ENCODE results near the gene MAST1.
"Not testable (repeated sequence)": the region's sequence is repeated elsewhere in the genome, so short reads cannot be mapped to it uniquely, and the experiment has no call there.

MAST1 gene

GRCh38 chr19:12884926-12885748 lies 46.8 kb downstream of the MAST1 start:
- Histone ChIP-seq H3K4me1 (ENCODE audit: insufficient read depth, low read length) (no peaks in the 10 kb centered on the region), H3K36me3 (ENCODE audit: insufficient read depth, low read length) (no peaks in the 10 kb centered on the region), H3K9me3 (ENCODE audit: control insufficient read depth, insufficient read depth, low read length) (peaks cover 4% of the 10 kb centered on the region; the same call in 1 of the 2 replicates), H3K9ac (ENCODE audit: low read depth, low read length) (peak overlapping the region; percentile 70)

DNA sequence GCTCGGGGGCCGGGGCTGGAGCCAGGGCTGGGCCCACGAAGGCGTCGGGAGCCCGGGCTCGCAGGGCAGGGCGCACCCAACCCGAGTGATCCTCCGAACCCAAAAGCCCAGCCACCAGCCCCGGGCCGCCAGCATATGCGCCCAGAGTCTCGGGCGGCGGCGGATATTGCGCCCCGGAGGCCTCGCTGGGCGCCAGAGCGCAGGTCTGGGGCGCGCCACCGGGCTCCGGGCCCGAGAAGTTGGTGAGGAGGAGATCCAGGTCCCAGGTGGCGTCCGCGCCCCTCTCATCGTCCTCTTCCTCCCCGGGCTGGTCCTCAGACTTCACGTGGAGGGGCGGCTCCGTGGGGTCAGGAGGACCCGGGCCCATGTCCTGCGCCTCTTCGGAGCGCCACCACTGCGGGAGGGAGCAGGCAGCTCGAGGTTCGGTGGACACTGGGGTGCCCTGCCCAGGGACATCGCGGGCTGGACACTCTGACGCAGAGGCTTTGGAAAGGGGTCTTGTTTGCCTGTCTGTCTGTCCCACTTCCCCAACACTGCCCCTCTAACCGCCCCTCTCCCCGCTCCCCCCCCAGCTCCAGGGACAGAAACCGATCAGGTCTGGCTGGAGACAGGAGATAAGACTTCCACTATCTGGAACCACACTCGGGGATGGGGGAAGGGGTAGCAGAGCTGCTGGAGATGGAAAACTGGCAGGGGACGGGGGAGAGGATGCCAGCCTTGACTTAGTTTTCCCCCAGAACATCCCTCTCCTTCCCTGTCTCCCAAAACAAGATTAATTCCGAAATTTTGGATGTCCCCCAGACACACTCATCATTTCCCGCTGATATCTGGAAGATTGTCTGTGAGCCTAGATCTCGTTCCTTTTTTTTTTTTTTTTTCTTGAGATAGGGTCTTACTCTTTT lies 47.7 kb downstream of the MAST1 start:
- Histone ChIP-seq H3K4me1 (ENCODE audit: insufficient read depth, low read length) (no peaks in the 10 kb centered on the region), H3K9me3 (ENCODE audit: control insufficient read depth, insufficient read depth, low read length) (peaks cover 4% of the 10 kb centered on the region; the same call in 1 of the 2 replicates), H3K36me3 (ENCODE audit: insufficient read depth, low read length) (no peaks in the 10 kb centered on the region), H3K9ac (ENCODE audit: low read depth, low read length) (peak overlapping the region; percentile 70)

- peaks cover 4% of the 10 kb centered on the region; the same call in 1 of the 2 replicates for H3K9me3 ChIP-seq (ENCODE audit: control insufficient read depth, insufficient read depth, low read length)
- no peak overlapping the region for H3K9ac ChIP-seq (ENCODE audit: low read depth, low read length)
- H3K36me3 ChIP-seq (ENCODE audit: insufficient read depth, low read length) = no peaks in the 10 kb centered on the region
- H3K4me1 ChIP-seq (ENCODE audit: insufficient read depth, low read length) = no peaks in the 10 kb centered on the region
Measured at GRCh38 chr19:12886651-12886968, 48.3 kb downstream of the MAST1 start.

DNA sequence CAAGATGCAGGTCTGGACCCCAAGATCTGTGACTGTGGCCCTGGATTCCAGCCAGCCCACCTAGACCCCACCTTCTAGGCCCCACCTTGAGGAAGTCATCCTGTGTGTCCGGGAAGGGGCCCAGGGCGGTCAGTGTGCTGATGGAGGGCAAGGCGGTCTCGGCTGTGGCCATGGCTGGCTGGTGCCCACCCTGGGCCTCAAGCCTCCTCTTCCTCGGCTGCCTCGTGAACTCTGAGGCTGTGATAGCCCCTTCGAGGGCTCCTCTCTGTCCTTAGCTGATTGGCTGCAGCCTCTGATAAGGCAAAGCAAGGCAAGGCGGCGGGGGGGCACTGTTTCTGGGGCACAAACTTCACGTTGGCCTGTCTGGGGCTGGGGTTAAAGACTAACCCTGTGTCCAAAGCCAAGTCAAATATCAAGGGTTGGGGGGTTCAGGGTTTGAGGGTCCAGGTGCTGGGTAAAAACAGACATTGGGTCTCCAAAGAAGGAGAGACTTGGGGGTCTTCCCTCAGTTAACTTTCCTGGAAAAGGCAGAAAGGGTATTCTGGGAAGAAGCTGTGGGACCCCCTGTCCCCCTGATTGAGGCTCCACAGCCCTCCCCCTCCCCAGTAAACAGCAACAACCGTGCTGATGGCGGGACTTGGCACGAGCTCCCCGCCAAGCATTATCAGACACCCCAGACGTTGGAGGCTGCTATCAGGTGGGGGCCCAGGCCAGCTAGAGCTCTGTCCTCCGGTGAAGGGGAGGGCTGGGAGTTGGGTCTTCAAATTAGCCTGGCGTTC lies 48.8 kb downstream of the MAST1 start, which contains the start of gene KLF1:
Gene KLF1 (minus strand): TSS at position 233 of the 779 bp plus-strand sequence. CDS start 61 bp downstream, at position 172.
- no peaks in the 10 kb centered on the region for H3K36me3 ChIP-seq (ENCODE audit: insufficient read depth, low read length)
- H3K9ac ChIP-seq (ENCODE audit: low read depth, low read length) = peak within 1 kb of the TSS; percentile 70; the same call in 1 of the 2 replicates
- no peaks in the 10 kb centered on the region for H3K4me1 ChIP-seq (ENCODE audit: insufficient read depth, low read length)
- H3K9me3 ChIP-seq (ENCODE audit: control insufficient read depth, insufficient read depth, low read length) = peaks cover 4% of the 10 kb centered on the region; the same call in 1 of the 2 replicates

- H3K9me3 ChIP-seq (ENCODE audit: control insufficient read depth, insufficient read depth, low read length) = peaks cover 4% of the 10 kb centered on the region; the same call in 1 of the 2 replicates
Measured at GRCh38 chr19:12888006-12888603, 49.8 kb downstream of the MAST1 start.

DNA sequence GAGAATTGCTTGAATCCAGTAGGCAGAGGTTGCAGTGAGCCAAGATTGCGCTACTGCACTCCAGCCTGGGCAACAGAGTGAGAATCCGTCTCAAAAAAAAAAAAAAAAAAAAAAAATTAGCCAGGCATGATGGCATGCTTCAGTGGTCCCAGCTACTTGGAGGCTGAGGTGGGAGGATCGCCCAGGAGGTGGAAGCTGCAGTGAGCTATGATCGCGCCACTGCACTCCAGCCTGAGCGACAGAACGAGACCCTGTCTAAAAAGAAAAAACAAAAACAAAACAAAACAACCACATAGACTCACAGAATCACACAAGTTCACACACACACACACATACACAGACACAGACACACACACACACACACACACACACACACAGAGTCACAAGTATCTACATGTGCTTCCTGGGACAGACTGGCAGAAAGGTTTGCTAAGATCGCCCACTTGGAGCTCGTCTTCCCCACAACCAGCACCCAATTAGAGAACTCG lies 52.0 kb downstream of the MAST1 start:
- not testable (repeated sequence) for H3K36me3 ChIP-seq (ENCODE audit: insufficient read depth, low read length); H3K4me1 ChIP-seq (ENCODE audit: insufficient read depth, low read length); H3K9me3 ChIP-seq (ENCODE audit: control insufficient read depth, insufficient read depth, low read length)
- peak overlapping the region; percentile 93 for H3K9ac ChIP-seq (ENCODE audit: low read depth, low read length)

More at GRCh38 chr19:12888006-12888603, 49.8 kb downstream of the MAST1 start:
- Histone ChIP-seq H3K9ac (ENCODE audit: low read depth, low read length) (no peak overlapping the region), H3K36me3 (ENCODE audit: insufficient read depth, low read length) (no peaks in the 10 kb centered on the region), H3K4me1 (ENCODE audit: insufficient read depth, low read length) (no peaks in the 10 kb centered on the region)

DNA sequence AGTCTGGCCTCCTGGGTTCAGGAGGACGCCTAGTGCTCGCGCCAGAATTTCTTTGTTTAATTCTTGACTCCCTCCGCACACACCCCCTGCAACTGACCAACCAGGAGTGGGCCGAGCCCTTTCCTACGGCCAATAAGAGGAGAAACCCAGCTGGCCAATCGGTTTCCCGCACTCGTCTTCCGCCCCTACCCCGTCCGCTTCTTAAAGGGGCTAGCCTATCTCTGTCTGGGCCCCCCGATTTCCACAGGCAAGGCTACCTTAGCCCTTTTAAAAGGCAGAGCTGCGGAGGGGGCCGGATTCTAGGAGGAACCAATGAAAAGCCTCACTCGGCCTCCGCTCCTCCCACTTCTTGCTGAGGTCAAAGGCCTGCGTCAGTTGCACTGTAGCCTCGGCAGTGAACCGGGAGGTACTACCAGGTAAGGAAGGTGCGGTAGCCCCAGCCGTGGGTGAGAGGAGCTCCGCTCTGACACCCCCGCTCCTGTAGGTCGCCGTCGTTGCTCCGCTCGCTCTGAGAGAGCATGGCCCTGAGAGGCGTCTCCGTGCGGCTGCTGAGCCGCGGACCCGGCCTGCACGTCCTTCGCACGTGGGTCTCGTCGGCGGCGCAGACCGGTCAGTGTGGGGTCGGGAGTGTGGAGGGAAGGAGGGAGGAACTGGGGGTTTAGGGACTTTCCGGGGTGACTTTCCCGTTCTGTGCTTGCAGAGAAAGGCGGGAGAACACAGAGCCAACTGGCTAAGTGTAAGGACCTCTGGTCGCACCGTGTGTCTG lies 52.7 kb downstream of the MAST1 start, which contains the start of gene GCDH:
Gene GCDH (plus strand): TSS at position 374 of the 766 bp plus-strand sequence. CDS start 145 bp downstream, at position 519.
- Histone ChIP-seq H3K9ac (ENCODE audit: low read depth, low read length) (peak within 1 kb of the TSS; percentile 93), H3K36me3 (ENCODE audit: insufficient read depth, low read length) (no peaks in the 10 kb centered on the region), H3K4me1 (ENCODE audit: insufficient read depth, low read length) (no peaks in the 10 kb centered on the region), H3K9me3 (ENCODE audit: control insufficient read depth, insufficient read depth, low read length) (no peaks in the 10 kb centered on the region)

- Histone ChIP-seq H3K9ac (ENCODE audit: low read depth, low read length) (peak overlapping the region; percentile 93), H3K4me1 (ENCODE audit: insufficient read depth, low read length) (no peaks in the 10 kb centered on the region), H3K9me3 (ENCODE audit: control insufficient read depth, insufficient read depth, low read length) (no peaks in the 10 kb centered on the region), H3K36me3 (ENCODE audit: insufficient read depth, low read length) (no peaks in the 10 kb centered on the region)
Measured at GRCh38 chr19:12891553-12892021, 53.3 kb downstream of the MAST1 start.

- Histone ChIP-seq H3K36me3 (ENCODE audit: insufficient read depth, low read length) (no peaks in the 10 kb centered on the region), H3K4me1 (ENCODE audit: insufficient read depth, low read length) (no peaks in the 10 kb centered on the region), H3K9me3 (ENCODE audit: control insufficient read depth, insufficient read depth, low read length) (no peaks in the 10 kb centered on the region), H3K9ac (ENCODE audit: low read depth, low read length) (no peak overlapping the region)
Measured at GRCh38 chr19:12893582-12893981, 55.3 kb downstream of the MAST1 start.

GRCh38 chr19:12896460-12896859 lies 58.1 kb downstream of the MAST1 start:
- Histone ChIP-seq H3K36me3 (ENCODE audit: insufficient read depth, low read length) (no peaks in the 10 kb centered on the region; the same call in 1 of the 2 replicates), H3K9ac (ENCODE audit: low read depth, low read length) (no peak overlapping the region), H3K9me3 (ENCODE audit: control insufficient read depth, insufficient read depth, low read length) (no peaks in the 10 kb centered on the region), H3K4me1 (ENCODE audit: insufficient read depth, low read length) (no peaks in the 10 kb centered on the region)

DNA sequence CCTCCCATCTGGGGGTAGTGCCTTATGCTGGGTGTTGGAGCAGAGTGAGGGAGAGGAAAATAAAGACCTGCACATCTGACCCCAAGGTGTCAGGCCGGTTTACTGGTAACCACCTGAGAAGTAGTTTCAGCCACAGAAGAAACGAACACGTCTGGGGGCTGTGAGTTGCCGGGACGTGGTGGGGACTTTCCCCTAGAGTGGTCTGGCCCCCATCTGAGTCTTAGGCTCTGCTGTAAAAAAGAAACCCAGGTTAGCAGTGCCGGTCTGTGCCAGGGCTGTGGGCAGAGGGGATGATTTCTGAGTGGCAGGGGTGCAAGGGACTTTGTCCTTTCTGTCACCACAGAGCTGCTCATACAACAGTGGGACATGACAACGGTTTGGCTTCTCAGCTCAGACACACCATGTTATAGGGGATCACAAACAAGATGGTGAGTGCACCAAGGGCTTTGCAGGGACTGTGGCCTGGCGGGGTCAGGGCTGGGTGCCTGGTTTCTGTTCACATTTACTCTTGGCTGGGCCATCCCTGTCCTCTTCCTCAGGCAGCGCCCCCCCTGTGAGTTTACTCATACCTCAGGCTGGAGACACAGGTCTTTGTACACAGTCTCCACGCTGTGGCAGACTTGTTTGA lies 61.7 kb downstream of the MAST1 start:
- H3K9me3 ChIP-seq (ENCODE audit: control insufficient read depth, insufficient read depth, low read length) = no peaks in the 10 kb centered on the region
- no peaks in the 10 kb centered on the region; the same call in 1 of the 2 replicates for H3K36me3 ChIP-seq (ENCODE audit: insufficient read depth, low read length)
- no peak overlapping the region for H3K9ac ChIP-seq (ENCODE audit: low read depth, low read length)
- H3K4me1 ChIP-seq (ENCODE audit: insufficient read depth, low read length) = no peaks in the 10 kb centered on the region

- H3K4me1 ChIP-seq (ENCODE audit: insufficient read depth, low read length) = 0 out of 2 replicates have a peak, but pooled peaks cover under 1% of the 10 kb centered on the region
- no peaks in the 10 kb centered on the region; the same call in 1 of the 2 replicates for H3K36me3 ChIP-seq (ENCODE audit: insufficient read depth, low read length)
- no peak overlapping the region for H3K9ac ChIP-seq (ENCODE audit: low read depth, low read length)
- H3K9me3 ChIP-seq (ENCODE audit: control insufficient read depth, insufficient read depth, low read length) = no peaks in the 10 kb centered on the region
Measured at GRCh38 chr19:12907166-12907565, 68.9 kb downstream of the MAST1 start.

Data from ES-I3 (cell line).